Liver (tissue), 3 donors: ENCODE results near the gene ENO3.

Experiments used
- CTCF ChIP-seq: fragments of 150-350 bp; IDR thresholded peaks from 2 replicates; pipeline ENCODE4 v1.5.1; 2017; ENCODE audit warnings: improper control_type of control experiment, low read depth, low read length; ENCODE audit not compliant: missing input control
- GABPA ChIP-seq, 2 donors: IDR thresholded peaks in 1 of 2; conservative IDR thresholded peaks in 1 of 2; 2 replicates each; pipeline ENCODE4 v1.6.1; 2016; ENCODE audit warnings: antibody characterized with exemption in 2 of 2, mild to moderate bottlenecking in 1 of 2, moderate library complexity in 1 of 2
- TAF1 ChIP-seq: conservative IDR thresholded peaks from 2 replicates; pipeline ENCODE4 v1.6.1; 2016; ENCODE audit warnings: antibody characterized with exemption, mild to moderate bottlenecking
- TF ChIP-seq, protein P1 (sequence below): IDR thresholded peaks from 2 replicates; pipeline ENCODE4 v1.6.1; 2016; ENCODE audit warnings: antibody characterized with exemption, mild to moderate bottlenecking
- TF ChIP-seq, protein P2 (sequence below): IDR thresholded peaks from 2 replicates; pipeline ENCODE4 v1.6.1; 2016; ENCODE audit warnings: antibody characterized with exemption
- donor health status: healthy.
- donor health status: healthy.

GRCh38 chr17:4919511-4920047, 31.3 kb upstream of the ENO3 start:
- no peak for TF ChIP-seq CTCF
- TF ChIP-seq, protein P1, sequence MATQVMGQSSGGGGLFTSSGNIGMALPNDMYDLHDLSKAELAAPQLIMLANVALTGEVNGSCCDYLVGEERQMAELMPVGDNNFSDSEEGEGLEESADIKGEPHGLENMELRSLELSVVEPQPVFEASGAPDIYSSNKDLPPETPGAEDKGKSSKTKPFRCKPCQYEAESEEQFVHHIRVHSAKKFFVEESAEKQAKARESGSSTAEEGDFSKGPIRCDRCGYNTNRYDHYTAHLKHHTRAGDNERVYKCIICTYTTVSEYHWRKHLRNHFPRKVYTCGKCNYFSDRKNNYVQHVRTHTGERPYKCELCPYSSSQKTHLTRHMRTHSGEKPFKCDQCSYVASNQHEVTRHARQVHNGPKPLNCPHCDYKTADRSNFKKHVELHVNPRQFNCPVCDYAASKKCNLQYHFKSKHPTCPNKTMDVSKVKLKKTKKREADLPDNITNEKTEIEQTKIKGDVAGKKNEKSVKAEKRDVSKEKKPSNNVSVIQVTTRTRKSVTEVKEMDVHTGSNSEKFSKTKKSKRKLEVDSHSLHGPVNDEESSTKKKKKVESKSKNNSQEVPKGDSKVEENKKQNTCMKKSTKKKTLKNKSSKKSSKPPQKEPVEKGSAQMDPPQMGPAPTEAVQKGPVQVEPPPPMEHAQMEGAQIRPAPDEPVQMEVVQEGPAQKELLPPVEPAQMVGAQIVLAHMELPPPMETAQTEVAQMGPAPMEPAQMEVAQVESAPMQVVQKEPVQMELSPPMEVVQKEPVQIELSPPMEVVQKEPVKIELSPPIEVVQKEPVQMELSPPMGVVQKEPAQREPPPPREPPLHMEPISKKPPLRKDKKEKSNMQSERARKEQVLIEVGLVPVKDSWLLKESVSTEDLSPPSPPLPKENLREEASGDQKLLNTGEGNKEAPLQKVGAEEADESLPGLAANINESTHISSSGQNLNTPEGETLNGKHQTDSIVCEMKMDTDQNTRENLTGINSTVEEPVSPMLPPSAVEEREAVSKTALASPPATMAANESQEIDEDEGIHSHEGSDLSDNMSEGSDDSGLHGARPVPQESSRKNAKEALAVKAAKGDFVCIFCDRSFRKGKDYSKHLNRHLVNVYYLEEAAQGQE = no peak
- TF ChIP-seq GABPA (IDR thresholded peaks at IDR 0.05 in 1 of 2, conservative IDR thresholded peaks at IDR 0.05 in 1 of 2) = no peak
- TF ChIP-seq, protein P2, sequence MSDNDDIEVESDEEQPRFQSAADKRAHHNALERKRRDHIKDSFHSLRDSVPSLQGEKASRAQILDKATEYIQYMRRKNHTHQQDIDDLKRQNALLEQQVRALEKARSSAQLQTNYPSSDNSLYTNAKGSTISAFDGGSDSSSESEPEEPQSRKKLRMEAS = no peak
- TF ChIP-seq TAF1 = no peak
